Ishikawa (cell line): ENCODE data around the gene BARHL2.

Source experiments
- EP300 ChIP-seq: IDR thresholded peaks from 2 replicates; pipeline ENCODE4 v1.6.1; 2012; ENCODE audit warnings: borderline replicate concordance
- TCF12 ChIP-seq: IDR thresholded peaks from 2 replicates; pipeline ENCODE4 v1.6.1; 2012; ENCODE audit warnings: low read depth
- YY1 ChIP-seq: IDR thresholded peaks from 2 replicates; pipeline ENCODE4 v1.6.1; 2012; ENCODE audit warnings: low read depth
- TF ChIP-seq, protein P1 (sequence below): IDR thresholded peaks from 2 replicates; pipeline ENCODE4 v1.6.1; 2012; ENCODE audit warnings: low read depth, mild to moderate bottlenecking
- TF ChIP-seq, protein P2 (sequence below): IDR thresholded peaks from 2 replicates; pipeline ENCODE4 v1.6.1; 2012

DNA sequence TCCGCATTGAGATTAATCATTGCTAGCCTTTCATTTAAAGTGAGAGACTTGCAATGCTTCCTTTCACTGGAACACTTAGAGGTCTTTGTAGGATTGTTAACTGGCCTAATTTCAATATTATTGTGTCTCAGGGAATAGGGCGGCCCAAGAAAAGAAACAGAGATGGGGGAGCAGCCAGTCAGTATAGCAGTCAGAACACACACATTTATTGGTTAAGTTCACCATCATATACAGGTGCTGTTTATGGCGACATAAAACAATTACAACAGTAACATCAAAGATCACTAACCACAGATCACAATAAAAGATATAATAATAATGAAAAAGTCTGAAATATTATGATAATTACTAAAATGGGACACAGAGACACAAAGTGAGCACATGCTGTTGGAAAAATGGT, 29.4 kb downstream of the BARHL2 start:
- TF ChIP-seq TCF12 (no peak), EP300 (no peak), YY1 (no peak)
- TF ChIP-seq, protein P1, sequence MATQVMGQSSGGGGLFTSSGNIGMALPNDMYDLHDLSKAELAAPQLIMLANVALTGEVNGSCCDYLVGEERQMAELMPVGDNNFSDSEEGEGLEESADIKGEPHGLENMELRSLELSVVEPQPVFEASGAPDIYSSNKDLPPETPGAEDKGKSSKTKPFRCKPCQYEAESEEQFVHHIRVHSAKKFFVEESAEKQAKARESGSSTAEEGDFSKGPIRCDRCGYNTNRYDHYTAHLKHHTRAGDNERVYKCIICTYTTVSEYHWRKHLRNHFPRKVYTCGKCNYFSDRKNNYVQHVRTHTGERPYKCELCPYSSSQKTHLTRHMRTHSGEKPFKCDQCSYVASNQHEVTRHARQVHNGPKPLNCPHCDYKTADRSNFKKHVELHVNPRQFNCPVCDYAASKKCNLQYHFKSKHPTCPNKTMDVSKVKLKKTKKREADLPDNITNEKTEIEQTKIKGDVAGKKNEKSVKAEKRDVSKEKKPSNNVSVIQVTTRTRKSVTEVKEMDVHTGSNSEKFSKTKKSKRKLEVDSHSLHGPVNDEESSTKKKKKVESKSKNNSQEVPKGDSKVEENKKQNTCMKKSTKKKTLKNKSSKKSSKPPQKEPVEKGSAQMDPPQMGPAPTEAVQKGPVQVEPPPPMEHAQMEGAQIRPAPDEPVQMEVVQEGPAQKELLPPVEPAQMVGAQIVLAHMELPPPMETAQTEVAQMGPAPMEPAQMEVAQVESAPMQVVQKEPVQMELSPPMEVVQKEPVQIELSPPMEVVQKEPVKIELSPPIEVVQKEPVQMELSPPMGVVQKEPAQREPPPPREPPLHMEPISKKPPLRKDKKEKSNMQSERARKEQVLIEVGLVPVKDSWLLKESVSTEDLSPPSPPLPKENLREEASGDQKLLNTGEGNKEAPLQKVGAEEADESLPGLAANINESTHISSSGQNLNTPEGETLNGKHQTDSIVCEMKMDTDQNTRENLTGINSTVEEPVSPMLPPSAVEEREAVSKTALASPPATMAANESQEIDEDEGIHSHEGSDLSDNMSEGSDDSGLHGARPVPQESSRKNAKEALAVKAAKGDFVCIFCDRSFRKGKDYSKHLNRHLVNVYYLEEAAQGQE = no peak
- TF ChIP-seq, protein P2, sequence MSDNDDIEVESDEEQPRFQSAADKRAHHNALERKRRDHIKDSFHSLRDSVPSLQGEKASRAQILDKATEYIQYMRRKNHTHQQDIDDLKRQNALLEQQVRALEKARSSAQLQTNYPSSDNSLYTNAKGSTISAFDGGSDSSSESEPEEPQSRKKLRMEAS = no peak
